CD4-positive, alpha-beta T cell treated with Interferon gamma for 1 hour (primary cell): Measurements from ENCODE around the gene SLC25A2.
"Not testable (repeated sequence)": the region's sequence is repeated elsewhere in the genome, so short reads cannot be mapped to it uniquely, and the experiment has no call there.

Source experiments
- DNase-seq: peaks from one replicate; pipeline ENCODE4 v3.0.0-alpha.2; 2020

SLC25A2 gene

DNA sequence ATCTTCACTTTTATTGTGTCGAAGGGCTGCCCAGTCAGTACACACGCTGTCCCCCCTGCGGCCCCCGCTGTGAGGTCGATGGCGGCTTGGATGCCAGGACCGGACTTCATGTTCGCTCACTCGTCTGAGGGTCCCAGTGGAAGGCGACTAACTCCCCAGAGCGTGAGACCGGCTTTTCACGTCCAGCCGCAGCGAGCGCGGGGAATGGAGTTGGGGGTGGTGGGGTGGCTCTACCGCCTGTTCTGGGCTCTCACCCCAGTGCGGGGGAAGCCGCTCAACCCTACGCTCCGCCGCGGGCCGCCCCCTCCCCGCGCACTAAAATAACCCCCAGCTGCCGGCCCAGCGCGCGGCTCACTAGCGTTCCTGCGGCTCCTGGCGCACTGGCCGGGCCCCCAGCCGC, at the start of gene SLC25A2:
Gene SLC25A2 (minus strand): TSS at position 294 of the 400 bp plus-strand sequence. CDS start 184 bp downstream, at position 110.
- no peak for DNase-seq

DNA sequence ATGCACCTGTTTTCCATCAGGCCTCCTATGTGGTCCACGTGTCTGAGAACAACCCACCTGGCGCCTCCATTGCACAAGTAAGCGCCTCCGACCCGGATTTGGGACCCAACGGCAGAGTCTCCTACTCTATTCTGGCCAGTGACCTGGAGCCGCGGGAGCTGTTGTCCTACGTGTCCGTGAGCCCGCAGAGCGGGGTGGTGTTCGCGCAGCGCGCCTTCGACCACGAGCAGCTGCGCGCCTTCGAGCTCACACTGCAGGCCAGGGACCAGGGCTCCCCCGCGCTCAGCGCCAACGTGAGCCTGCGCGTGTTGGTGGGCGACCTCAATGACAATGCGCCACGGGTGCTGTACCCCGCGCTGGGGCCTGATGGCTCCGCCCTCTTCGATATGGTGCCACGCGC, 47.7 kb upstream of the SLC25A2 start:
- no peak for DNase-seq

DNA sequence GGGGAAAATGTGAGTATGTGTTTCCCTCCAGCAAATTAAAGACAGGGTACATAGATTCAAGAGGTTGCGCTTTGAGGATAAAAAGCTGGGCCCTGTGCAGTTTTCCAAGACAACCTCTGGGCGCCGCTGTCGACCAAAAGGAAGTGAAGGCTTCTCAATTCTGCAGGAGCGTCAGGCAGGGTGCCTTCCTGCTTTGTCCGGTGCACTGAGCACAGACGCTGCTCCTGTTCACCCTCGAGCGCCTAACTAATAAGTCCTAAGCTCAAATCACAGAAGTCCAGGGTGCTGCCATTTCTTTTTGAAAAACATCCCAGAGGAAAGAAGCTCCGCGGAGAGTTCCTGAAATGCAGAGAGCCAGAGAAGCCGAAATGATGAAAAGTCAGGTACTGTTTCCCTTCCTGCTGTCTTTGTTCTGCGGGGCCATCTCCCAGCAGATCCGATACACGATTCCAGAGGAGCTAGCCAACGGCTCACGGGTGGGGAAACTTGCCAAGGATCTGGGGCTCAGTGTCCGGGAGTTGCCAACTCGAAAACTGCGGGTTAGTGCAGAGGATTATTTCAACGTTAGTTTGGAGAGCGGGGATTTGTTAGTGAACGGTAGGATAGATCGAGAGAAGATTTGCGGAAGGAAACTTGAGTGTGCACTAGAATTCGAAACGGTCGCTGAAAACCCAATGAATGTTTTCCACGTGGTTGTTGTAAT, 46.2 kb upstream of the SLC25A2 start, which contains the start of gene PCDHGB1:
Gene PCDHGB1 (plus strand): TSS at position 183 of the 703 bp plus-strand sequence. CDS start 162 bp downstream, at position 345.
- no peak for DNase-seq

DNA sequence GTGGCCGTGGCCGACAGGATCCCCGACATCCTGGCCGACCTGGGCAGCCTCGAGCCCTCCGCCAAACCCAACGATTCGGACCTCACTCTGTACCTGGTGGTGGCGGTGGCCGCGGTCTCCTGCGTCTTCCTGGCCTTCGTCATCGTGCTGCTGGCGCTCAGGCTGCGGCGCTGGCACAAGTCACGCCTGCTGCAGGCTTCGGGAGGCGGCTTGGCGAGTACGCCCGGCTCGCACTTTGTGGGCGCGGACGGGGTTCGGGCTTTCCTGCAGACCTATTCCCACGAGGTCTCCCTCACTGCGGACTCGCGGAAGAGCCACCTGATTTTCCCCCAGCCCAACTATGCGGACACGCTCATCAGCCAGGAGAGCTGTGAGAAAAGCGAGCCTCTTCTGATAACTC, 42.2 kb upstream of the SLC25A2 start:
- DNase-seq = not testable (repeated sequence)

DNA sequence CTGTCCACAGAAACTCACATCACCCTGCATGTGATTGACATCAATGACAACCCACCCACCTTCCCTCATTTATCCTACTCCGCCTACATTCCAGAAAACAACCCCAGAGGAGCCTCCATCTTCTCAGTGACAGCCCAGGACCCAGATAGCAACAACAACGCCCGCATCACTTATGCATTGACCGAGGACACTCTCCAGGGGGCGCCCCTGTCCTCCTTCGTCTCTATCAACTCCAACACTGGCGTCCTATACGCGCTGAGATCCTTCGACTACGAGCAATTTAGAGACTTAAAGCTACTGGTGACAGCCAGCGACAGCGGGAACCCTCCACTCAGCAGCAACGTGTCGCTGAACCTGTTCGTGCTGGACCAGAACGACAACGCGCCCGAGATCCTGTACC, 41.5 kb upstream of the SLC25A2 start:
- DNase-seq = no peak

DNA sequence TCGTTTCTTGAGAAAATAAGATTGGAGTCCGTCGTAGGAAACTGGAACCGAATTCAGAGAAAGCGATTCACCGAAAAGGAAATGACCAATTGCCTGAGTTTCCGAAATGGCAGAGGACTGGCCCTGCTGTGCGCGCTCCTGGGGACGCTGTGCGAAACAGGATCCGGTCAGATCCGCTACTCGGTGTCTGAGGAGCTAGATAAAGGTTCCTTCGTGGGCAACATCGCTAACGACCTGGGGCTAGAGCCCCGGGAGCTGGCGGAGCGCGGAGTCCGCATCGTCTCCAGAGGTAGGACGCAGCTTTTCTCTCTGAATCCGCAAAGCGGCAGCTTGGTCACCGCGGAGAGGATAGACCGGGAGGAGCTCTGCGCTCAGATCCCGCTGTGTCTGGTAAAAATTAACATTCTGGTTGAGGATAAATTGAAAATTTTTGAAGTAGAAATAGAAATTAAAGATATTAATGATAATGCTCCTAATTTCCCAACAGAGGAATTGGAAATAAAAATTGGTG, 40.2 kb upstream of the SLC25A2 start:
- no peak for DNase-seq

DNA sequence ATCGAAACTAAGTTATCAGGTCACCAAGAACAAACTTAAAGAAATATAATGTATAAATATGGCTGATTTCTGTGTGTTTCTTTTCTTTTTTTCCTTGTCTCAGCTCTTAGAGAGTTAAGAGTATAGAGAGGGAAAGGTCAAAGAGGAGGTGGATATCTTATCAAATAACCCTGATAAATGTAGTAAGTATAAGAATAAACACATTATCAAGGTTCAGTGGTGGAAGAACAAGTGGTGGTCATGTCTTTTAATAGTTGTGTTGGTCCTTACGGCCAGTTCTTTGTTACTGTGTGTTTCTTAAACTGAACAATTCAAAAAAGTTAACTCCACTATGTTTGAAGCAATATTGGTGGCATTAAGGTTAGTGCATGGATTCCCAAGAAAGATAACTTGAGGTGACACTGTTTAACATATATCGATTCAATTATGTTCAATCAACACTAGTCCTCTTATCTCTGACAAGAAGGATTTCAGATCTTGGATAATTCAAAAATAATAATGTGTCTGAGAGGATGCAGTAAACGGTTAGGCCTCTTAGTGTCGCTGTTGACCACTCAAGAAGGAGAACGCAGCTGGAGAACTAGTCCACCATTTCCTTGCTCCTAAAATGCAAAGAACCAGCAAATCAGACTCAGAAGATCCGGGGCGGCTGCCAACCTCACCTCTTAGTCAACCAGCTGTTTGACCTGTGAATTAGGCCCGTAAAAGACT, 39.5 kb upstream of the SLC25A2 start, which contains the start of gene PCDHGA3:
Gene PCDHGA3 (plus strand): TSS at position 588 of the 711 bp plus-strand sequence. CDS start 205 bp downstream, outside the sequence.
- no peak for DNase-seq

DNA sequence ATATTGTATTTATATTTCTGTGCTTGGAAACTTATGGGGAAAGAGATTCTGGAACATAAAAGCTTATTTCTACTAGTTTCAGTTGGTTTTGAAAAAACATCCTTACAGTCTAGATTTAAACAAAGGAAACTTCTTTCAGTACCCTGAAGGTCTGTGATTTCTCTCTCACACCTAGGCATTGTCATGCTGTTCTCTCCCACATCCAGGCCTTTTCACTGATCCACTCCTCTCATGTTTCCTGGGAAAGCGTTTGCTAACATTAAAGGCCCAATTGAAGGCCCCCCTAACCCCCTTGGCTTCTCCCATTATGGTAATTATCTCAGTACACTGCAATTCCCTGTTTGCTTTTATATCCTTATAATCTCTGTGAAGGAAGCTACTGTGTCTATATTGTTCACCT, 38.9 kb upstream of the SLC25A2 start:
- no peak for DNase-seq

DNA sequence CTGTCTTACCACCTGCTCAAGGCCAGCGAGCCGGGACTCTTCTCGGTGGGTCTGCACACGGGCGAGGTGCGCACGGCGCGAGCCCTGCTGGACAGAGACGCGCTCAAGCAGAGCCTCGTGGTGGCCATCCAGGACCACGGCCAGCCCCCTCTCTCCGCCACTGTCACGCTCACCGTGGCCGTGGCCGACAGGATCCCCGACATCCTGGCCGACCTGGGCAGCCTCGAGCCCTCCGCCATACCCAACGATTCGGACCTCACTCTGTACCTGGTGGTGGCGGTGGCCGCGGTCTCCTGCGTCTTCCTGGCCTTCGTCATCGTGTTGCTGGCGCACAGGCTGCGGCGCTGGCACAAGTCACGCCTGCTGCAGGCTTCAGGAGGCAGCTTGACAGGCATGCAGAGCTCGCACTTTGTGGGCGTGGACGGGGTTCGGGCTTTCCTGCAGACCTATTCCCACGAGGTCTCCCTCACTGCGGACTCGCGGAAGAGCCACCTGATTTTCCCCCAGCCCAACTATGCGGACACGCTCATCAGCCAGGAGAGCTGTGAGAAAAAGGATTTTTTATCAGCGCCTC, 37.0 kb upstream of the SLC25A2 start:
- not testable (repeated sequence) for DNase-seq

DNA sequence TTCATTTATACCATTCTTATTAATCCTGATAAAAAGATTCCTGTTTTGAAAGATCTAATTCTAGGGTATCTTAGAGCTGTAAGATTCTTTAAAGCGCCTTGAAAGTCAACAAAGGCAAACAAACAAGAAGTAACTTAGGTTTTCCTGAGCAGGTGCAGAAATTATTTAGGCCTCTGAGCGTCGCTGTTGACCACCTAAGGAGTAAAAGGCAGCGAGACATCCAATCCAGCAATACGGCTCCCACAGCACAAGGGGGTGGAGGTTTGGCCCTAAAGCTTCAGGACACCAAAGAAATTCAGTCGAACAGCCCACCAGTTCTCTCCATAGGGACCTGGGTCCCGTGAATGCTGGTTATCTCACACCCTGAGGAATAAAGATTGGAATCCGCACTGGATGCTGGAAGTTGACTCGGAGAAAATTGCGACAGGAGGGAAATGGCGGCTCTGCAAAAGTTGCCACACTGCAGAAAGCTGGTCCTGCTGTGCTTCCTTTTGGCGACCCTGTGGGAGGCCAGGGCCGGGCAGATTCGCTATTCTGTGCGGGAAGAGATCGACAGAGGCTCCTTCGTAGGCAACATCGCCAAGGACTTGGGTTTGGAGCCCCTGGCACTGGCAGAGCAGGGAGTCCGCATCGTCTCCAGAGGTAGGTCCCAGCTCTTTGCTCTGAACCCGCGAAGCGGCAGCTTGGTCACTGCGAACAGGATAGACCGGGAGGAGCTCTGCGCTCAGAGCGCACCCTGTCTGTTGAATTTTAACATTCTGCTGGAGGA, 34.9 kb upstream of the SLC25A2 start, which contains the start of gene PCDHGA2:
Gene PCDHGA2 (plus strand): TSS at position 223 of the 769 bp plus-strand sequence.
- DNase-seq = no peak

DNA sequence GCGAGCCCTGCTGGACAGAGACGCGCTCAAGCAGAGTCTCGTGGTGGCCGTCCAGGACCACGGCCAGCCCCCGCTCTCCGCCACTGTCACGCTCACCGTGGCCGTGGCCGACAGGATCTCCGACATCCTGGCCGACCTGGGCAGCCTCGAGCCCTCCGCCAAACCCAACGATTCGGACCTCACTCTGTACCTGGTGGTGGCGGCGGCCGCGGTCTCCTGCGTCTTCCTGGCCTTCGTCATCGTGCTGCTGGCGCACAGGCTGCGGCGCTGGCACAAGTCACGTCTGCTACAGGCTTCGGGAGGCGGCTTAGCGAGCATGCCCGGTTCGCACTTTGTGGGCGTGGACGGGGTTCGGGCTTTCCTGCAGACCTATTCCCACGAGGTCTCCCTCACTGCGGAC, 28.7 kb upstream of the SLC25A2 start:
- DNase-seq = not testable (repeated sequence)

DNA sequence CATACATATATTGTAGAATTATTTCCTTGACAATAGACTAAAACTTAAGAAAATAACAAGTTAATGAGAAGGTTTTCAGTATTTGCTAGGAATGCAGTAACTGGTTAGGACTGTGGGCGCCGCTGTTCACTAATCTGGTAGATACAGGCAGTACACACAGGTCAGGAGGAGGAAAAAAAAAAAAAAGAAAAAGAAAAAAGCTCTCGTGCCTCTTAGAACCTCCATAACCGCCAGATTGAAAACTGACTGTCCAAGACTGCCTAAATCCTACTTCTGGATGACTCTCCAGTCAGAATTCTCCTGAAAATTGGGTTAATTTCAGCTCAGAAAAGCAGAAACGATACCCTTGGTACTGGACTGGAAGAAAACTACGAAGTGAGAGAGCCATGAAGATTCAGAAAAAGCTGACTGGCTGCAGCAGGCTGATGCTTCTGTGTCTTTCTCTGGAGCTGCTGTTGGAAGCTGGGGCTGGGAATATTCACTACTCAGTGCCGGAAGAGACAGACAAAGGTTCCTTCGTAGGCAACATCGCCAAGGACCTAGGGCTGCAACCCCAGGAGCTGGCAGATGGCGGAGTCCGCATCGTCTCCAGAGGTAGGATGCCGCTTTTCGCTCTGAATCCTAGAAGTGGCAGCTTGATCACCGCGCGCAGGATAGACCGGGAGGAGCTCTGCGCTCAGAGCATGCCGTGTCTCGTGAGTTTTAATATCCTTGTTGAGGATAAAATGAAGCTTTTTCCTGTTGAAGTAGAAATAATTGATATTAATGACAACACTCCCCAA, 26.6 kb upstream of the SLC25A2 start, which contains the start of gene PCDHGA1:
Gene PCDHGA1 (plus strand): TSS at position 216 of the 782 bp plus-strand sequence.
- DNase-seq = peak; percentile 23

DNA sequence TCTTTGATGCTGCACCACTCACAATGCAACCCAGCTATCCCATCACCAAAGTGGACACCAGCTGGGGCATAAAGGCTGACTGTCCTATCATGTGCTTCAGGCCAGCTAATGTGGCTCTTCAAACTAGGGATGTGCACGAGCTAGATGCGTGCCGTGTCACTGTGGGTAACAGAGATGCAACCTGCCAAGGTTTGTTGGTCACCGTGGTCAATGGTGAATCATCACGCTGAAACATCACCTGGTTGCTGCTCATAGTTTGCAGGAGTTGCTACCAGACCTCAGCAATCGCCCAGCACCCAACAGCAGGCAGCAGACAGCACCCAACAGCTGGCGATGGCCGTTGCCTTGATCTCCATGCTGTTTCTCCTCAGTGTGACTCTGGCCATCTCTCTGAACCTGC, 24.4 kb upstream of the SLC25A2 start:
- DNase-seq = no peak

DNA sequence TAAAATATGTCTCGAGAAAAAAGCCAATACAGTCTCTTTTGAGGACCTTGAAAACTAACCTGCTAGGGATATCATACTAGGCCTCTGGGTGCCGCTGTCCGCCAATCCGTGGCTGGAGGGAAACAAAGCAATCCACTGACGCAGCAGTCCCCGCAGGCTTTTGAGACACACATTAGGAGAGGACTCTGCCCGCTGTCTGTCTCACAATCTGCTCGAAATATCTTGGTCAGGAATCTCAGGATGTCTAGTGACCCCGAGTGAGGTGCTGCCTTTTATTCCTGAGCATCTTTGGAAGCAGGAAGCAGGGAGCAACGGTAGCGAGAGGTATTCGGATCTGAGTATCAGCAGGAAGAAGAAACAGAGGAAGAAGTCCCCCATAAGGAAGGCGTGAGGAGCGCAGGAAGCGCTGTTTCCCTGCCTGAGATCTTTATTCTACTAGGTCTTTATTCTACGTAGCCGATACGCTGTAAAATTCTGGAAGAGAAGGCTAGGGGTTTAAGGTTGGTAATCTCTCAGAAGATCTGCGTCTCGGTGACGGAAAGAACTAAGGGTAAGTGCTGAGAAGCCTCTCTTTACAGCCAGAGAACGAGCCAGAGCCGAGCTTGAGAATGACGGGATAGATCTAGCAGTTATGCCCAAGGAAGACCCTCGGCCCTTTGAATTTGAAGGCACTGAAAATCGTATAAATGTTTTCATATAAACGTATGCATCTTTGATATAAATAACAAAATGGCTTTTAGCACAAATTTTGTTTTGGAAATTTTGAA, 22.4 kb upstream of the SLC25A2 start:
- DNase-seq = peak; percentile 70

DNA sequence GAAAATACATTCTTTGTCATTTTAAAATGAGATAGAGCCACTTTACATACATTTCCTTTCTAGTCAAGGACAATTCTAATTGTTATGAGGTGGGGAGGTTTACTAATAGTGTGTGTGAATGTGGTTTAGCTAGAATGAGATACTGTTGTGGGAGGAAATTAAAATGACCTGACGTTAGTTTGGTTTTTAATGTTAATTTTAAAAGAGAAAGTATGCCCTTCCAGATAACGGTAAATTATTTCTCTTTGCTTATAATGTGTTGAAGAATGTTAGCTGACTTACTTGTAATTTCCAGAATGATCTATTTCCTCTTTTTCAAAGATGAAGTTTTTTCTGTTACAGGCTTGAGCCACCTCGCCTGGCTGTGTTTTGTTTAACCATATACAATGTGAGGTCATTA, 18.4 kb upstream of the SLC25A2 start:
- no peak for DNase-seq

DNA sequence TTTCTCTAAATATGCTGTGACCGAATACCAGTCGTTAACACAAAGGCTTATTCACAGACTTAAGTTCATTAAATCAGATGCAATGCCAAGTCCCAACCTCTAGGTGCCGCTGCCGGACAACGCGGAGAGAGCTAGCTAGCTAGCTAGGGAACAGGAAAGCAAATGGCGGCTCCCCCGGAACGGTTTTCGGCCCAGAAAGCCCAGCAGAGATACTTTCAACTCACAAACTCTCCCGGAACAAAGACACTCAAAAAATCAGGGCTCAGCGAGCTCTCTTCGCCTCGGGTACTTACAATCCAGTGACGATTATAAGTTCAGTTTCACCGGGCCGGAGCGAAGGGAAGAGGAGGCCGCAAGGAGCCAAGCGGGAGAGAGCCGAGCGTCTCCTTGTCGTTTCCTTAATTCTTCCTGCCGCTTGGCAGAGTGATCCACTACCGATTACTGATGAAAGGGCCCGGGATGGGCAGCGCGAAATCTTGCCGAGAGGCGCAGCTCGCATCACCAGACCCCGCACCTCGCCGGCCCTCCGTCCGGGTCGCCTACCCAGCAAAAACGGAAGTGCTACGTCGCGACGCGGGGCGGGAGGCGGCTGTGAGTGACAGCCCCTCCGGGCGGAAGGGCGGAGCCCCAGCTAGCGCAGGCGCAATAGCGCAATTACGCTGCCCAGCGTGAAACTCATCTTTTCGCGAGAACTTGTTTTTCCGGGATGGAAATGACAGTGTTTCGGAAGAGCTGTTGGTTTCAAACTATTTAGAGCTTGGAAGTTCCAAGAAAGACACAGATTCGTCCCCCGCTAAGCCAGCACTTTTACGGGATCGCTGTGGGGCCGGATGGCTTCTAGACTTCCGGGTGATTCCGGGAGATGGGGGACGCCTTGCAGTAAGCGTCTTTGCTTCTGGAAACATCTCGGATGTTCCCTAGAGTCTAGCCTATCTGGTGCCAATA, 16.6 kb upstream of the SLC25A2 start, which contains the start of gene TAF7:
Gene TAF7 (minus strand): TSS at position 560 of the 945 bp plus-strand sequence. CDS start 740 bp downstream, outside the sequence.
- DNase-seq = peak; percentile 93

DNA sequence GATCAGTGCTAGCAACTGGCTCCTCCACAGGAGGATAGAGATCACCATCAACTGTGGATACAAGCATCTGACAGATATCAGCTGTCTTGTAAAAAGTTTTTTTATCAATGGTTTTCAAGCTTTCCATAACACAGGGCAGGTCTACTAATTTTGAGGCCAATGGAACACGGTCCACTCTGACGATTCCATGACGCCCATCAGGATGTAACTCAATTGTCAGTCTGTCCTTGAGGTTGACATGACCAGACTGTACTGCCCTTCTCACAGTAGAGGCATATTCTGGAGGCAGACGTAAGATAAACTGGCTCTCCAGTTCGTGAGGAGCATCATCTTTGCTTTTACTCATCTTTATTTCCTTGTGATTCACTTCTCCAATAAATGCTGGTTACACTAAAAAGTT, 15.8 kb upstream of the SLC25A2 start:
- no peak for DNase-seq

DNA sequence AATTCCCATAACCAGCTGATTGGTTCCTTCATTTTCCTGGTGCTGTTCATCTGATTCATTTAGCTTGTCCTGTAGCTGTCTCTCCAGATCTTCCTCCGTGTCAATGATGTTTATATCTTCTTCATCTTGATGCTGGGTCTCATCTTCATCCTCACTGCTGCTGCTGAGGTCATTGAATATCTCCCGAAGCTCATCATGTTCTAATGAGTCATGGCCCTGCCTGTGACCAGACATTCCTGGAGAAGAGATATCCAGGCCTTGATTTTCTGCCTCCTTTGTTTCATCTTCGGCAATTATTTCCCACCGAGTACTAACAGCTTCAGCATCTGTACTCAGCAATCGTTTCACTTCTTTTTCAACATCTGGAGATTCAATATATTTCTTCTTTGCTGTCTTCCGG, 15.4 kb upstream of the SLC25A2 start:
- DNase-seq = no peak

DNA sequence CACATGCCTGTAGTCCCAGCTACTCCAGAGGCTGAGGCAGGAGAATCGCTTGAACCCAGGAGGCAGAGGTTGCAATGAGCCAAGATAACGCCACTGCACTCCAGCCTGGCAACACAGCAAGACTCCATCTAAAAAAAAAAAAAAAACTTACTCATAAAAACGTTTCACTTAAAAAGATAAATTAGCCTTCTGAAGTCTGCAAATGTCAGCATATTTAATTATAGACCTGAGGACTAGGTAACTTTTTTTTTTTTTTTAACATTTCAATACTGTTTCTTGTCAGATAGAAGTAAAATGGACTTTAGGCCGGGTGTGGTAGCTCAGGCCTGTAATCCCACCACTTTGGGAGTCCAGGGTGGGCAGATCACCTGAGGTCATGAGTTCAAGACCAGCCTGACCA, 13.1 kb upstream of the SLC25A2 start:
- DNase-seq = not testable (repeated sequence)

DNA sequence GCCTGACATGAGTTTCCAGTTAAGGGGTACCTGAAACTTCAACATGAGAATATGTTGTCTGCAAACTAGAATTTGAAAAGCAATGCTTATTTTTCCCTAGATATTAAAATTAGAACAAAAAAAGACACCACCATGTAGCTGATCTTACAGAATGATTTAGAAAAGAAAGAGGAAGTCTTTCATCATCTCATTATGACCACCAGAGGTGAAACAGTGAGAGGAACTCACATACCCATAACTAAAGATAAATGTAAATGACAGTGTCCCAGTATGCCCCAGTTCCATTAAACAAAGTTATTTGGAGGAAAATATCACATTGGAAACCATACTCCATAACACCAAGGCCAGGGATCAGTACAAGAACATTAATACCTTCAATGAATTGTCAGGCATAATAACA, 9.9 kb upstream of the SLC25A2 start:
- no peak for DNase-seq
